HepG2 (cell line): ENCODE results near the gene ADPRHL1. TPM values are rescaled to one million over a fixed set of nuclear protein-coding genes. Genes with fewer than 3 reads are reported as not detected.

Source experiments
- ATAC-seq: fragments of 200-7000 bp; cut with Tn5 transposase; 3 replicates; pipeline ENCODE4 v1.9.1; 2020; ENCODE audit warnings: mild to moderate bottlenecking, moderate library complexity
- BruUV-seq: library from RNA; stranded (reverse); fragments of 400-500 nt; replicated peaks from 2 replicates; lab custom pipeline; 2021; lab: Mats Ljungman, UMichigan
- CTCF ChIA-PET: fragments of 300-600 bp; formaldehyde crosslinking; extraction: SDS; loops from one replicate; lab custom pipeline; 2021; ENCODE audit warnings: low total read pairs, inconsistent platforms, low intra/inter-chr PET ratio; lab: Yijun Ruan, JAX
- POLR2A ChIA-PET: fragments of 350-600 bp; sonication (Branson Sonifier 250); formaldehyde crosslinking; loops from one replicate; lab custom pipeline; 2020; ENCODE audit warnings: antibody characterized with exemption, inconsistent platforms; lab: Yijun Ruan, JAX
- DNase-seq: peaks from one replicate; pipeline ENCODE4 v3.0.0-alpha.2; 2015; ENCODE audit warnings: low spot score
- FAIRE-seq: peaks from 3 replicates; lab custom pipeline; 2011; peaks lifted over from hg19 to GRCh38; lab: Jason Lieb, UNC
- H2AFZ ChIP-seq: one replicate; pipeline ENCODE4 v1.6.1; 2011; ENCODE audit warnings: low read length, inconsistent platforms
- H3K27ac ChIP-seq: fragments of 300-600 bp; 3 replicates; pipeline ENCODE4 v1.8.0; 2011; ENCODE audit warnings: mixed run types, mild to moderate bottlenecking, mixed read lengths, low read length, inconsistent platforms; ENCODE audit not compliant: insufficient read depth; ENCODE audit errors: extremely low read length
- H3K27me3 ChIP-seq, 2 experiments: fragments of 200-600 bp in 1 of 2; 2 replicates in 1 of 2; 3 replicates in 1 of 2; pipeline versions ENCODE4 v1.6.0 to v1.8.0; 2011; ENCODE audit warnings: low read length in 2 of 2, mild to moderate bottlenecking in 2 of 2, moderate library complexity in 2 of 2, inconsistent platforms in 1 of 2; ENCODE audit not compliant: insufficient read depth in 2 of 2, control insufficient read depth in 1 of 2
- H3K36me3 ChIP-seq, 2 experiments: fragments of 200-600 bp in 1 of 2; replicated peaks in 1 of 2; 2 replicates in 1 of 2; 3 replicates in 1 of 2; pipeline versions ENCODE4 v1.5.1 to v1.8.0; 2011; ENCODE audit warnings: low read length in 2 of 2, inconsistent platforms in 1 of 2; ENCODE audit not compliant: insufficient read depth in 2 of 2, control insufficient read depth in 1 of 2
- H3K4me1 ChIP-seq: 2 replicates; pipeline ENCODE4 v1.5.1; 2012; ENCODE audit warnings: low read length, inconsistent platforms; ENCODE audit not compliant: insufficient read depth
- H3K4me2 ChIP-seq: 2 replicates; pipeline ENCODE4 v1.6.0; 2011; ENCODE audit warnings: low read depth, low read length, inconsistent platforms
- H3K4me3 ChIP-seq, 3 experiments: fragments of 200-600 bp in 1 of 3; sonication (generic), shearing (Covaris generic) in 1 of 3; replicated peaks in 1 of 3; 2 replicates each; pipeline ENCODE4 v1.5.1; 2011 to 2016; ENCODE audit warnings: low read length in 3 of 3, inconsistent platforms in 2 of 3, low read depth in 2 of 3, mild to moderate bottlenecking in 2 of 3, control low read depth in 1 of 3, mixed read lengths in 1 of 3; ENCODE audit not compliant: insufficient read depth in 1 of 3
- H3K79me2 ChIP-seq: one replicate; pipeline ENCODE4 v1.6.1; 2011; ENCODE audit warnings: low read length, inconsistent platforms; ENCODE audit not compliant: insufficient read depth
- H3K9ac ChIP-seq: 2 replicates; pipeline ENCODE4 v1.6.0; 2011; ENCODE audit warnings: mild to moderate bottlenecking, low read depth, low read length, inconsistent platforms; ENCODE audit not compliant: insufficient read depth
- H3K9me3 ChIP-seq: 2 replicates; pipeline ENCODE4 v1.5.1; 2012; ENCODE audit warnings: mild to moderate bottlenecking, low read length
- H4K20me1 ChIP-seq: 2 replicates; pipeline ENCODE4 v1.6.0; 2011; ENCODE audit warnings: inconsistent platforms, mild to moderate bottlenecking, low read length, moderate library complexity; ENCODE audit not compliant: insufficient read depth
- FOSL2 ChIP-seq: sonication (generic); formaldehyde crosslinking; IDR thresholded peaks from 2 replicates; pipeline ENCODE4 v1.4.0; 2020; ENCODE audit warnings: missing genetic modification reagents
- FOXP1 ChIP-seq, 2 experiments: fragments of 450-650 bp in 1 of 2; IDR thresholded peaks; 2 replicates each; pipeline ENCODE4 v1.6.1; 2017 to 2018; ENCODE audit warnings: antibody characterized with exemption in 1 of 2
- HIVEP1 ChIP-seq: sonication (generic); formaldehyde crosslinking; IDR thresholded peaks from 2 replicates; pipeline ENCODE4 v1.4.0; 2020; ENCODE audit warnings: mild to moderate bottlenecking, missing genetic modification reagents
- KDM1A ChIP-seq: IDR thresholded peaks from 2 replicates; pipeline ENCODE4 v1.6.1; 2016; ENCODE audit warnings: missing compliant biosample characterization
- MTERF4 ChIP-seq: sonication (generic); formaldehyde crosslinking; IDR thresholded peaks from 2 replicates; pipeline ENCODE4 v1.8.0; 2023; ENCODE audit warnings: mild to moderate bottlenecking, missing genetic modification reagents
- NFE2L2 ChIP-seq: fragments of 150-350 bp; IDR thresholded peaks from 2 replicates; pipeline ENCODE4 v1.6.1; 2014; ENCODE audit warnings: low read length
- NFKB2 ChIP-seq: sonication (generic); formaldehyde crosslinking; IDR thresholded peaks from 2 replicates; pipeline ENCODE4 v1.4.0; 2020; ENCODE audit warnings: missing genetic modification reagents, borderline replicate concordance
- NR2C2 ChIP-seq: sonication (generic); formaldehyde crosslinking; IDR thresholded peaks from 2 replicates; pipeline ENCODE4 v1.4.0; 2020; ENCODE audit warnings: missing genetic modification reagents, mild to moderate bottlenecking, moderate library complexity, borderline replicate concordance
- SNAI1 ChIP-seq: sonication (generic); formaldehyde crosslinking; IDR thresholded peaks from 2 replicates; pipeline ENCODE4 v1.5.0; 2020; ENCODE audit warnings: mild to moderate bottlenecking, missing genetic modification reagents, borderline replicate concordance
- ZBTB7B ChIP-seq: sonication (generic); formaldehyde crosslinking; IDR thresholded peaks from 2 replicates; pipeline ENCODE4 v1.4.0; 2020; ENCODE audit warnings: missing genetic modification reagents
- ZBTB8A ChIP-seq: sonication (generic); formaldehyde crosslinking; IDR thresholded peaks from 2 replicates; pipeline ENCODE4 v1.4.0; 2020; ENCODE audit warnings: mild to moderate bottlenecking, low read depth, missing genetic modification reagents, borderline replicate concordance
- ZNF3 ChIP-seq: IDR thresholded peaks from 2 replicates; pipeline ENCODE4 v1.7.0; 2017; ENCODE audit warnings: inconsistent platforms
- ZNF362 ChIP-seq: sonication (generic); formaldehyde crosslinking; IDR thresholded peaks from 2 replicates; pipeline ENCODE4 v1.4.0; 2020; ENCODE audit warnings: missing genetic modification reagents, mild to moderate bottlenecking, borderline replicate concordance
- ZNF430 ChIP-seq: sonication (generic); formaldehyde crosslinking; IDR thresholded peaks from 2 replicates; pipeline ENCODE4 v1.9.0; 2021; ENCODE audit warnings: mild to moderate bottlenecking, missing genetic modification reagents
- ZNF878 ChIP-seq: sonication (generic); formaldehyde crosslinking; IDR thresholded peaks from 2 replicates; pipeline ENCODE4 v1.8.1; 2023; ENCODE audit warnings: mild to moderate bottlenecking, missing genetic modification reagents, moderate library complexity
- WGBS: methylation state at CpG from one replicate; pipeline ENCODE4 v1.1.6; 2017; ENCODE audit warnings: low lambda C conversion rate; 5-methylcytosine and 5-hydroxymethylcytosine counted together
- in situ Hi-C: cut with HindIII; loops from 2 replicates; pipeline ENCODE4 v1.10.0; 2017; ENCODE audit warnings: low pct_unique_long_range_greater_than_20kb; ENCODE audit not compliant: extremely low pct_ligation_motif_present
- intact Hi-C: fragments of 100-400 bp; cut with micrococcal nuclease; formaldehyde crosslinking; loops from one replicate; pipeline ENCODE4 v1.10.0; 2022; ENCODE audit not compliant: unreplicated experiment
- polyA plus RNA-seq, 8 experiments: library from polyadenylated mRNA; depleted of rRNA in 3 of 8; stranded (reverse) in 7 of 8; unstranded in 1 of 8; fragments of >200 nt; fragmentation: Illumina TruSeq in 4 of 8; extraction: Trizol in 4 of 8; gene quantifications; 2 replicates each; pipeline versions ENCODE4 v1.2.1 to v1.2.3, GENCODE V29; 2011 to 2016; ENCODE audit warnings: low read depth in 4 of 8, missing spikeins in 1 of 8, mixed read lengths in 1 of 8; ENCODE audit not compliant: insufficient read depth in 1 of 8
- total RNA-seq, 5 experiments: library from RNA; depleted of rRNA; stranded (reverse); fragments of >200 nt; fragmentation: Illumina TruSeq; extraction: Trizol; gene quantifications; 2 replicates each; pipeline ENCODE4 v1.2.3, GENCODE V29; 2016; ENCODE audit warnings: low read depth in 1 of 5

Gene ADPRHL1
- total and polyA plus RNA-seq, 2 of the 13 experiments (the other 11 are each of a cell fraction or from before 2014, with no cell fraction given), result 0.34 to 0.40 TPM

- POLR2A ChIA-PET, result no interaction called here
- Histone ChIP-seq H3K27ac (no peak overlapping the region), H3K4me3 (no peak overlapping the region), H3K9me3 (no peaks in the 10 kb centered on the region), H3K4me1 (peaks cover 21% of the 10 kb centered on the region), H3K79me2 (no peaks in the 10 kb centered on the region), H3K4me2 (no peak overlapping the region), H2AFZ (no peak overlapping the region), H3K36me3 (peaks cover 6 to 11% of the 10 kb centered on the region in 2 experiments; a peak in 4 of 5 replicates), H4K20me1 (no peaks in the 10 kb centered on the region), H3K27me3 (no peaks in the 10 kb centered on the region), H3K9ac (no peak overlapping the region)
- CTCF ChIA-PET, result no interaction called here
- FAIRE-seq, result no peak
- no peak for DNase-seq
- BruUV-seq, result no TSS peak
- intact Hi-C loops (no loop called here), in situ Hi-C loops (loop anchor here (5.0 kb wide), 1 partner anchor 45 kb away; no protein-coding TSS in a partner anchor)
- no peak for ATAC-seq
- TF ChIP-seq ZNF362 (CRISPR knock-in tag) (no peak), MTERF4 (CRISPR knock-in tag) (no peak), ZNF878 (no peak), ZBTB7B (CRISPR knock-in tag) (no peak), NFE2L2 (no peak), ZNF3 (CRISPR knock-in tag) (no peak), NR2C2 (CRISPR knock-in tag) (no peak), ZNF430 (CRISPR knock-in tag) (no peak), ZBTB8A (no peak), FOXP1 (IDR thresholded peaks at IDR 0.05) (no peak), FOXP1 (CRISPR knock-in tag; IDR thresholded peaks at IDR 0.05) (no peak), HIVEP1 (no peak), KDM1A (CRISPR knock-in tag) (no peak), SNAI1 (CRISPR knock-in tag) (no peak), FOSL2 (CRISPR knock-in tag) (no peak), NFKB2 (CRISPR knock-in tag) (no peak)
- WGBS, result 100% methylated on average over 4 of the region's 4 CpGs
Observed at GRCh38 chr13:113452466-113452865, 822 bp downstream of the ADPRHL1 start.
